ENCODE results near the gene STC2. TPM values are rescaled to one million over a fixed set of nuclear protein-coding genes. Genes with fewer than 3 reads are reported as not detected.

The STC2 gene
- total and polyA plus RNA-seq, 8 donors: 6.1 to 117 (median 12.4) TPM

- no peak for TF ChIP-seq CTCF (IDR thresholded peaks at IDR 0.05)
- Histone ChIP-seq H3K4me3 (peak overlapping the region in 1 of 4 donors; percentile 1), H3K27ac (no peak overlapping the region), H3K27me3 (no peaks in the 10 kb centered on the region), H3K4me1 (peaks cover 0 to 10% (median 0%) of the 10 kb centered on the region in 3 donors), H3K9me3 (no peaks in the 10 kb centered on the region), H3K36me3 (no peaks in the 10 kb centered on the region)
- ATAC-seq (peak; percentile 72 to 92 (median 83)), DNase-seq (peak in 5 of 6 donors; percentile 67 to 87 (median 74)), FAIRE-seq (no peak)
- WGBS, 2 donors: 34 to 40% methylated on average over 8 of the region's 8 CpGs
- intact Hi-C loops (cut with DNase I): loop anchor here in 2 of 3 donors (5.0 to 10.0 kb wide), 3 partner anchors 39 to 277 kb away; no protein-coding TSS in a partner anchor
These were observed 30.4 kb downstream of the STC2 start for GRCh38 chr5:173297813-173298212.

- no peaks in the 10 kb centered on the region for H3K9me3 ChIP-seq
- whole genome bisulfite sequencing, 2 donors: 70 to 76% methylated on average over 25 of the region's 25 CpGs
- DNase-seq (peak in 3 of 6 donors; percentile 44 to 80 (median 50)), ATAC-seq (peak; percentile 13 to 73 (median 64)), FAIRE-seq (no peak)
- H3K27ac ChIP-seq: no peak overlapping the region
- H3K4me3 ChIP-seq: peak overlapping the region in 1 of 4 donors; percentile 1
- no peak for TF ChIP-seq CTCF (IDR thresholded peaks at IDR 0.05)
- no peaks in the 10 kb centered on the region for H3K27me3 ChIP-seq
- intact Hi-C loops (cut with DNase I): loop anchor here in 2 of 3 donors (5.0 to 10.0 kb wide), 3 partner anchors 40 to 278 kb away; no protein-coding TSS in a partner anchor
- H3K36me3 ChIP-seq: no peaks in the 10 kb centered on the region
- peaks cover 0 to 8% (median 0%) of the 10 kb centered on the region in 3 donors for H3K4me1 ChIP-seq
These were observed 31.2 kb downstream of the STC2 start for GRCh38 chr5:173296737-173297676.

- FAIRE-seq: no peak
- Histone ChIP-seq H3K27ac (no peak overlapping the region), H3K4me1 (peaks cover 0 to 8% (median 0%) of the 10 kb centered on the region in 3 donors), H3K9me3 (no peaks in the 10 kb centered on the region), H3K36me3 (no peaks in the 10 kb centered on the region), H3K4me3 (no peak overlapping the region), H3K27me3 (no peaks in the 10 kb centered on the region)
- no peak for ATAC-seq
- TF ChIP-seq CTCF (IDR thresholded peaks at IDR 0.05): no peak
- intact Hi-C loops (cut with DNase I): loop anchor here in 2 of 3 donors (5.0 to 10.0 kb wide), 3 partner anchors 42 to 279 kb away; no protein-coding TSS in a partner anchor
- WGBS, 2 donors: 76 to 84% methylated on average over 1 of the region's 1 CpG
- no peak for DNase-seq
These were observed 32.4 kb downstream of the STC2 start for GRCh38 chr5:173295796-173296195.

GRCh38 chr5:173294673-173295320 lies 33.4 kb downstream of the STC2 start:
- Histone ChIP-seq H3K27me3 (no peaks in the 10 kb centered on the region), H3K4me1 (peaks cover 0 to 8% (median 0%) of the 10 kb centered on the region in 3 donors), H3K36me3 (no peaks in the 10 kb centered on the region), H3K9me3 (no peaks in the 10 kb centered on the region), H3K27ac (no peak overlapping the region), H3K4me3 (no peak overlapping the region)
- WGBS, 2 donors: 74 to 75% methylated on average over 10 of the region's 10 CpGs
- FAIRE-seq (no peak), ATAC-seq (no peak), DNase-seq (no peak)
- TF ChIP-seq CTCF (IDR thresholded peaks at IDR 0.05): no peak
- intact Hi-C loops (cut with DNase I): loop anchor here in 2 of 3 donors (5.0 to 10.0 kb wide), 4 partner anchors 38 to 280 kb away; no protein-coding TSS in a partner anchor

All from pancreas (tissue), 10 donors.